ACC112 (cell line): ENCODE measurements around the gene JMJD8.

Source experiments
- H2AFZ ChIP-seq: fragments of 200-600 bp; sonication (generic); one replicate; pipeline ENCODE4 v1.6.0; 2017; ENCODE audit warnings: antibody characterized with exemption, low read length; ENCODE audit not compliant: unreplicated experiment
- H3K27ac ChIP-seq: fragments of 200-600 bp; sonication (generic); 2 replicates; pipeline ENCODE4 v1.5.1; 2014; ENCODE audit warnings: low read depth, mild to moderate bottlenecking, antibody characterized with exemption, low read length, moderate library complexity
- H3K27me3 ChIP-seq: fragments of 200-600 bp; sonication (generic); 2 replicates; pipeline ENCODE4 v1.6.1; 2014; ENCODE audit warnings: mild to moderate bottlenecking, antibody characterized with exemption, low read length, moderate library complexity, mixed read lengths; ENCODE audit not compliant: insufficient read depth
- H3K36me3 ChIP-seq: fragments of 200-600 bp; sonication (generic); 2 replicates; pipeline ENCODE4 v1.6.1; 2016; ENCODE audit warnings: mild to moderate bottlenecking, antibody characterized with exemption, low read length, moderate library complexity, mixed read lengths; ENCODE audit not compliant: insufficient read depth
- H3K4me1 ChIP-seq: fragments of 200-600 bp; sonication (generic); one replicate; pipeline ENCODE4 v1.6.1; 2016; ENCODE audit warnings: low read length, mixed read lengths; ENCODE audit not compliant: insufficient read depth, unreplicated experiment, control insufficient read depth
- H3K4me3 ChIP-seq: fragments of 200-600 bp; sonication (generic); 2 replicates; pipeline ENCODE4 v1.5.1; 2014; ENCODE audit warnings: mild to moderate bottlenecking, low read depth, low read length
- H3K79me2 ChIP-seq: fragments of 200-600 bp; sonication (generic); one replicate; pipeline ENCODE4 v1.6.0; 2016; ENCODE audit warnings: low read length; ENCODE audit not compliant: control insufficient read depth, unreplicated experiment, insufficient read depth

JMJD8 gene

DNA sequence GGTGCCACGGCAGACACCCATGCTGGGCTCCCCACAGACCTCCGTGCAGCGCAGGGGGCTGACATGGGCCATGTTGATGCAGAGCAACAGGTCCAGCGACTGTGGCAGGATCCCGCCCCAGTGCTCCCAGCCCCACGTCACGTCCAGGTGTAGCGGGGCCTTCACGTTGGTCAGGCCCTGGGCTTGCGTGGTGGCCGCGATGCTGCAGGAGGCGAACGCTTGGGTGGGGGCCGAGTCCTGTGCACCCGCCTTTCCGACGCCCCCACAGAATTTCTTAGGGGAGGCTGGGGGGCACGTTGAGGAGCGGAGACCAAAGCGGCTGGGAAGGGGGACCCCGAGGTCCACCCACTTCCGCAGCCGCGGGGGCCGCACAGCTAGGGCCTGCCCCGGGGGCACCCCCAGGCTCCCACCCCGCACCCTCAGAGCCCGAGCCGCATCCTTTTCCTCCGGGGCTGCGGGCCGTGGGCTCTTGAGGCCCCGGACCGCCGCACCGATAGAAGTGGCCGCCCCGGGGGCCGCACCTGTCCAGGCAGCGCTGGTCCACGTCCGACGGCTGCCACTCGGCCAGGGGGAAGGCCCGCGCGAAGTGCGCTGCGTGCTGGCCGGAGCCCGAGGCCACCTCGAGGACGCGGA lies 48.4 kb downstream of the JMJD8 start:
- peaks cover 3% of the 10 kb centered on the region; the same call in 1 of the 2 replicates for H3K36me3 ChIP-seq
- peak overlapping the region; percentile 87 for H3K27ac ChIP-seq
- peaks cover 15% of the 10 kb centered on the region for H3K4me1 ChIP-seq
- H2AFZ ChIP-seq = peak overlapping the region; percentile 76
- peaks cover 10% of the 10 kb centered on the region for H3K79me2 ChIP-seq
- no peaks in the 10 kb centered on the region for H3K27me3 ChIP-seq
- H3K4me3 ChIP-seq = peak overlapping the region; percentile 93

DNA sequence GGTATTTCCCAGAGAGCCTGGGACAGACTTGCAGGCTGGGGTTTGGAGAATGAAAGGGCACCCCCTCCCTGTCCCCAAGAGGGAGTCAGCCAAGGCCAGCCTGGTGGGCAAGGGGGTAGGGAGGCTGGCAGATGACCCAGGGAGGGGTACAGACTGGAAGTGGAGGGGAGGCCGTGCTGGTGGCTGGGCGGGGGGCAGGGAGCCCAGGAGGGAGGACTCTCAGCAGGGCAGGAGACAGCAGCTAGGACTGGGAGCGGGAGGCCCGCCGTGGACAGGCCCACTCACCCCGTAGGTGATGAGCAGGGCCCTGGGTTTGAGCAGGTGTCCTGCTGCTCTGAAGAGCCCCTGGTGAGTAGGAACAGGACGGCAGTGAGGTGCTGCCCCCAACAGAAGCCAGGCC lies 49.1 kb downstream of the JMJD8 start:
- H3K4me1 ChIP-seq = peaks cover 21% of the 10 kb centered on the region
- no peak overlapping the region for H3K27ac ChIP-seq
- no peaks in the 10 kb centered on the region for H3K27me3 ChIP-seq
- peak overlapping the region; percentile 93 for H3K4me3 ChIP-seq
- no peak overlapping the region for H2AFZ ChIP-seq
- H3K36me3 ChIP-seq = peaks cover 3% of the 10 kb centered on the region; the same call in 1 of the 2 replicates
- H3K79me2 ChIP-seq = peaks cover 10% of the 10 kb centered on the region

DNA sequence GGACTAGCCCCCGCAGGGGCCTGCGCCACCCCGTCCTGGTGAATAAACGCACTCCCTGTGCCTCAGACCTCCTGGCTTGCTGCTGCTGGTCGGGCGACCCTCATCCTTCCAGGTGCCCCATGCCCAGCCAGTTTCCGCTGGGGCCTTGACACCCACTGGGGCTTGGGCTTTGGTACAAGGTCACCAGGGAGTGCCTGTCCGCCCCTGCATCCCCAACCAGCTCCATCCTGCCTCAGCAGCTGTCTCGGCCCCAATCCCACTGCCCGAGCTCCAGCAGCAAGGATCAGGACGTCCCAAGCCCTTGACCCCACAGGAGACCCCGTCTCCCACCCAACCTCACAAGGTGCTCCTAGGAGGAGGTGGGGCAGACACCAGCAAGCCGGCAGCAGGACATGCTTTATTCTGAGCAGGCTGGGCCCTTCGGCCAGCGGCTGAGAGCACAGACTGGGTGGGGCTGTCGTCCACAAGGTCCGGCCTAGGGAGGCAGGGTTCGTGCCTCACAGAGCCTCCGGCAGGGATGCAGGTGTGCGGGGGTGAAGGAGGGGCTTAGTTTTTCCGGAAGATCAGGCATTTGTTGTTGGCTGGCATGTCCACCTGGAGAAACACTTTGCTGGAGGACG lies 50.0 kb downstream of the JMJD8 start:
- Histone ChIP-seq H3K79me2 (peaks cover 10% of the 10 kb centered on the region), H2AFZ (no peak overlapping the region), H3K4me3 (no peak overlapping the region; the same call in 1 of the 2 replicates), H3K27me3 (no peaks in the 10 kb centered on the region), H3K36me3 (peaks cover 3% of the 10 kb centered on the region; the same call in 1 of the 2 replicates), H3K4me1 (peaks cover 24% of the 10 kb centered on the region), H3K27ac (no peak overlapping the region)

DNA sequence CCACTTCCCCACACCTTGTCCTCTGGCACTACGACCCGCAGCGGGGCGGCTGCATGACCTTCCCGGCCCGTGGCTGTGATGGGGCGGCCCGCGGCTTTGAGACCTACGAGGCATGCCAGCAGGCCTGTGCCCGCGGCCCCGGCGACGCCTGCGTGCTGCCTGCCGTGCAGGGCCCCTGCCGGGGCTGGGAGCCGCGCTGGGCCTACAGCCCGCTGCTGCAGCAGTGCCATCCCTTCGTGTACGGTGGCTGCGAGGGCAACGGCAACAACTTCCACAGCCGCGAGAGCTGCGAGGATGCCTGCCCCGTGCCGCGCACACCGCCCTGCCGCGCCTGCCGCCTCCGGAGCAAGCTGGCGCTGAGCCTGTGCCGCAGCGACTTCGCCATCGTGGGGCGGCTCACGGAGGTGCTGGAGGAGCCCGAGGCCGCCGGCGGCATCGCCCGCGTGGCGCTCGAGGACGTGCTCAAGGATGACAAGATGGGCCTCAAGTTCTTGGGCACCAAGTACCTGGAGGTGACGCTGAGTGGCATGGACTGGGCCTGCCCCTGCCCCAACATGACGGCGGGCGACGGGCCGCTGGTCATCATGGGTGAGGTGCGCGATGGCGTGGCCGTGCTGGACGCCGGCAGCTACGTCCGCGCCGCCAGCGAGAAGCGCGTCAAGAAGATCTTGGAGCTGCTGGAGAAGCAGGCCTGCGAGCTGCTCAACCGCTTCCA lies 50.6 kb downstream of the JMJD8 start:
- Histone ChIP-seq H2AFZ (no peak overlapping the region), H3K4me3 (no peak overlapping the region), H3K4me1 (peaks cover 24% of the 10 kb centered on the region), H3K27ac (no peak overlapping the region), H3K36me3 (peaks cover 3% of the 10 kb centered on the region; the same call in 1 of the 2 replicates), H3K79me2 (peaks cover 10% of the 10 kb centered on the region), H3K27me3 (no peaks in the 10 kb centered on the region)

DNA sequence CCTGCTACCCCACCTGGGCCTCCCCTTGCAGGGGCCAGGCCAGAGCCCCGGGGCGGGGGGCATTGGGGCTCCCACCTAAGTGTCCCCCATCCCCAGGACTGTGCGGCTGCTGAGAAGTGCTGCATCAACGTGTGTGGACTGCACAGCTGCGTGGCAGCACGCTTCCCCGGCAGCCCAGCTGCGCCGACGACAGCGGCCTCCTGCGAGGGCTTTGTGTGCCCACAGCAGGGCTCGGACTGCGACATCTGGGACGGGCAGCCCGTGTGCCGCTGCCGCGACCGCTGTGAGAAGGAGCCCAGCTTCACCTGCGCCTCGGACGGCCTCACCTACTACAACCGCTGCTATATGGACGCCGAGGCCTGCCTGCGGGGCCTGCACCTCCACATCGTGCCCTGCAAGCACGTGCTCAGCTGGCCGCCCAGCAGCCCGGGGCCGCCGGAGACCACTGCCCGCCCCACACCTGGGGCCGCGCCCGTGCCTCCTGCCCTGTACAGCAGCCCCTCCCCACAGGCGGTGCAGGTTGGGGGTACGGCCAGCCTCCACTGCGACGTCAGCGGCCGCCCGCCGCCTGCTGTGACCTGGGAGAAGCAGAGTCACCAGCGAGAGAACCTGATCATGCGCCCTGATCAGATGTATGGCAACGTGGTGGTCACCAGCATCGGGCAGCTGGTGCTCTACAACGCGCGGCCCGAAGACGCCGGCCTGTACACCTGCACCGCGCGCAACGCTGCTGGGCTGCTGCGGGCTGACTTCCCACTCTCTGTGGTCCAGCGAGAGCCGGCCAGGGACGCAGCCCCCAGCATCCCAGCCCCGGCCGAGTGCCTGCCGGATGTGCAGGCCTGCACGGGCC lies 51.4 kb downstream of the JMJD8 start:
- Histone ChIP-seq H3K27me3 (no peaks in the 10 kb centered on the region), H3K27ac (no peak overlapping the region), H3K4me3 (no peak overlapping the region), H3K36me3 (peaks cover 3% of the 10 kb centered on the region; the same call in 1 of the 2 replicates), H3K4me1 (peaks cover 28% of the 10 kb centered on the region), H3K79me2 (peaks cover 10% of the 10 kb centered on the region), H2AFZ (no peak overlapping the region)

DNA sequence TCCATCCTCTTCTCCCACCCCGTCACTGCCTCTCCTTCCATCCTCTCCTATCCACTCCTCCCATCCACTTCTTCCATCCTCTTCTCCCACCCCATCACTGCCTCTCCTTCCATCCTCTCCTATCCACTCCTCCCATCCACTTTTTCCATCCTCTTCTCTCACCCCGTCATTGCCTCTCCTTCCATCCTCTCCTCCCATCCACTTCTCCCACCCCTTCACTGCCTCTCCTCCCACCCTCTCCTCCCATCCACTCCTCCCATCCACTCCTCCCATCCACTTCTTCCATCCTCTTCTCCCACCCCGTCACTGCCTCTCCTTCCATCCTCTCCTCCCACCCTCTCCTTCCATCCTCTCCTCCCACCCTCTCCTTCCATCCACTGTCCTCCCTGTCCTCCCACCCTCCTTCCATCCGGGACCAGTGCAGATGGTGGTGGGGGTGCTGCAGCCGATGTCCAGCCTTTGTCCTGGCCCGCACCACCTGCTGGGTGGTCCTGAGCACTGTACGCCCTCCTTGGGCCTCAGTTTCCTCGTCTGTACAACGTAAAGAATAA lies 52.3 kb downstream of the JMJD8 start:
- peaks cover 3% of the 10 kb centered on the region; the same call in 1 of the 2 replicates for H3K36me3 ChIP-seq
- H3K4me3 ChIP-seq = no peak overlapping the region
- H3K27me3 ChIP-seq = no peaks in the 10 kb centered on the region
- peaks cover 10% of the 10 kb centered on the region for H3K79me2 ChIP-seq
- no peak overlapping the region for H3K27ac ChIP-seq
- H3K4me1 ChIP-seq = peaks cover 31% of the 10 kb centered on the region
- no peak overlapping the region for H2AFZ ChIP-seq
